CD4-positive, alpha-beta T cell treated with Interleukin-1 beta for 1 hour (primary cell): ENCODE data around the gene HPN.

ENCODE experiments used
- DNase-seq, 2 donors: peaks; one replicate each; pipeline ENCODE4 v3.0.0-alpha.2; 2020 to 2022

Gene HPN

DNA sequence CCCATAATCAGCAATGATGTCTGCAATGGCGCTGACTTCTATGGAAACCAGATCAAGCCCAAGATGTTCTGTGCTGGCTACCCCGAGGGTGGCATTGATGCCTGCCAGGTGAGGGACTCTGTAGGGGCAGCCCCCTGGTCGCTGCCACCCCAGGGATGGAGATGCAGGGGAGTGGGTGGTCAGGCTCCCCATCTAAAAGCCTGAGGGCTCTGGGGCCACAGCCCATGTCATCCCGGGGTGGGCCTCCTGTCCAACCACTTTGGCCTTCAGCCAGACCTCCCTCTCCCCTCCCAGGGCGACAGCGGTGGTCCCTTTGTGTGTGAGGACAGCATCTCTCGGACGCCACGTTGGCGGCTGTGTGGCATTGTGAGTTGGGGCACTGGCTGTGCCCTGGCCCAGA is 24.1 kb downstream of the HPN start:
- DNase-seq: no peak

DNA sequence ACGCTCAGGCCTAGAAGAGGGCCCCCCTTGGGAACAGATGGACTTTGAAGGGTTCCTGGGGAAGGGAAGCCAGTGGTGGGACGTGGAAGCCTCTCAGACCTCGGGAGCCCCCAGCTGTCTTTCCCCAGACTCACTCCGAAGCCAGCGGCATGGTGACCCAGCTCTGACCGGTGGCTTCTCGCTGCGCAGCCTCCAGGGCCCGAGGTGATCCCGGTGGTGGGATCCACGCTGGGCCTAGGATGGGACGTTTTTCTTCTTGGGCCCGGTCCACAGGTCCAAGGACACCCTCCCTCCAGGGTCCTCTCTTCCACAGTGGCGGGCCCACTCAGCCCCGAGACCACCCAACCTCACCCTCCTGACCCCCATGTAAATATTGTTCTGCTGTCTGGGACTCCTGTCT is 24.6 kb downstream of the HPN start:
- DNase-seq: no peak

- DNase-seq: peak; percentile 86 to 87
Measured at GRCh38 chr19:35066691-35067563, 25.4 kb downstream of the HPN start.

- DNase-seq: no peak
Measured at GRCh38 chr19:35068941-35069634, 27.6 kb downstream of the HPN start.

DNA sequence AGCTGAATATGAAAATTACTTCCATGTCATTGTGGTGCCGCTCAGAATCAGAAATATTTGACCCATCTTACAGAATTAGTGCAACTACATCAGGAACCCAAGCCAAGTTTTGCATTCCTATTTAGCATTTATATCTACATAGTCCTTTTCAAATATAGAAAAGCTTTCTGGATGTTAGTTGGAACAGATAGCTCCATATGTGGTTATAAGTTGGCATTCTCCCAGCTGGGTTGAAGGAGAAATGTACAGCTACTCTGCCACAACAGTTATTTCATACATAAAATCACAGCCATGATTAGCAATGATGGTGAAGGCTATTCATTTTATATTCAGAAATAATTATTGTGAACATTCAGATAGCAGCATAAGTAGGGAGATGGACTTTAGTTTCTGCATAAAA is 28.2 kb downstream of the HPN start:
- DNase-seq: no peak

DNA sequence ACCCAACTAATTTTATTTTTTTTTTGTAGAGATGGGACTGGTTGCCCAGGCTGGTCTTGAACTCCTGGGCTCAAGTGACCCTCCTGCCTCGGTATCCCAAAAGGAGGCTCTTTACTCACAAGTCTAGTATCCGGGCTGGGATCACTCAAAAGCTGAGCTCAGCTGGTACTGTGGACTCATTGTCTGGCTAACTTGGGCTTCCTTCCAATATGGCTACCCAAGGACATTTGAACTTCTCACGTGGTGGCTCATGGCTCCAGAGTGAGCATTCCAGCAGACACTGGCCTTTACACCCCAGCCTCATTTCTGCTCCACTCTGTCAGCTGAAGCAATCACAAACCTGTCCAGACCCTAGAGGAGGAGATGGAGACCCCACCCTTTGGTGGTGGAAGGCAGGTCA is 28.9 kb downstream of the HPN start:
- no peak for DNase-seq

DNA sequence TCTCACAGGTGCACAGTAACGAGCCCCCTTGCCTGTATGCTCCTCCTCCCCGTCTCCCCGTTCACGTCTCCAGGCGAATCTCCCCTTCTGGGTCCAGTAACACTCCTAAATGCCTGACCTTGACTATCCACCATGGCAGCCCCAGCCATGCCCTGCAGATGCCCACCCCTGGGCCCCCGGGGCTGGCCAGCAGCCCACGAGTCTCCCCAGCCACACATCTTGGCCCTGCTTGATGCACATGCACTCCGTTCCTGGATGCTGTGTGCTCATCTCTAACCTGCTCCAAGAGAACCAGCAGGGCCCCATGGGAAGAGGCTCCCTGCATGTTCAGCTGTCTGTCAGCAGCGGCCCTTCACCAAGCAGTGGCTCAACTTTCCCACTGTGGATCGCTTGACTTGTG is 32.0 kb downstream of the HPN start:
- DNase-seq: no peak

- no peak for DNase-seq
Measured at GRCh38 chr19:35073941-35074340, 32.4 kb downstream of the HPN start.

- DNase-seq: no peak
Measured at GRCh38 chr19:35074426-35075201, 33.1 kb downstream of the HPN start.

- DNase-seq: no peak
Measured at GRCh38 chr19:35075202-35076025, 33.9 kb downstream of the HPN start.

DNA sequence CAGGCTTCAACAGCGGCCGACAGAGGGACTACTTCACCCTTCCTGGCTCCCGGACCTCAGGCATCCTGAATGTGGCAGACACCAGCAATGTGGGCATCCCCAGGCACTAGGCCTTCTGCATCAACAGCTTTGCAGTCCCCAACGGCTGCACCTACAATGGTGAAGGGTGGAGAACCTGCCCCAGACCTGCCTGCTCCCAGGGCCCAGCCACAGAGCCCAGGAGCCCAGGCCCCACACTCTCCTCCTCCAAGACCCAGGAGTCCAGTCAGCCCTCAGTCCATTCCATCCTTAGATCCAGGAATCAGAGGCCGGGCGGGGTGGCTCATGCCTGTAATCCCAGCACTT is 34.5 kb downstream of the HPN start:
- no peak for DNase-seq

DNA sequence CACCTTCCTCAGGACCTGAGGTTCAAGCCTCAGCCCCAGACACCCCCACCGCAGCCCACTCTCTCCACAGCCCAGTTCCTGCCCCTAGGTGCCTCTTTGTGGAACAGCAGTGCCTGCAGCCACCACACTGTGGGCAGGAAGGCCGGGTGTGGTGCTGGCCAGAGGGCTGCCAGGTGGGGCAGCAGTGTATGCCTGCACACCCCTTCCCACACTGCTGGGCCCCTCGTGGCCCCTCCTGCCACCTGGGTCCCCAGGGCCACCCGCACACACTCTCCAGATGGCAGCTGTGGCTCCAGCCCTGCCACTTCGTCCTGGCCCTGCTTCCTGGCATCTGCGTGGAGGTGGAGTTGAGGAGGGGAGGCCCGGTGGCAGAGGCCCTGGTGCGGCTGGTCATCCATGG is 35.1 kb downstream of the HPN start:
- no peak for DNase-seq

- DNase-seq: no peak
Measured at GRCh38 chr19:35077411-35078223, 36.1 kb downstream of the HPN start.

- no peak for DNase-seq
Measured at GRCh38 chr19:35079826-35080225, 38.3 kb downstream of the HPN start.

- no peak for DNase-seq
Measured at GRCh38 chr19:35080613-35081170, 39.2 kb downstream of the HPN start.

DNA sequence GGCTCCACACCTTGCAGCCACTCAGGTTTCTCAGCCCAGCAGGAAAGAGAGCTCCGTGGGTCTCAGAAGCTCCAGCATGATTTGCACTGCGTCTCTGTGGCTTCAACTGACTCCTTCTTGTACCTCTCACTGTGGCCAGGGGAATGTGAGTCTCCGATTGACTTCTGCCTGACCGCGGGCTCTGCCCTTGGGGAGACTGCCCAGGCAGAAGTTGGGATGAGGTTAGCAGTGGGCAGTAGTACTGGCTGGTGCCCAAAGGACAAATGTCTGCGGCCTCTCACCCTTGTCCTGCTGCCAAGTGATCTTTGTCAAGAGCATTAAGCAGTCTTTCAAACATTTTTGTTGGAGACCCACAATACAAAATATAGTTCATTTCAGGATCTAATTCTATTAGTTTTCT is 39.7 kb downstream of the HPN start:
- no peak for DNase-seq

- DNase-seq: no peak
Measured at GRCh38 chr19:35083691-35084508, 42.4 kb downstream of the HPN start.

GRCh38 chr19:35084509-35084762 is 42.9 kb downstream of the HPN start:
- DNase-seq: no peak

DNA sequence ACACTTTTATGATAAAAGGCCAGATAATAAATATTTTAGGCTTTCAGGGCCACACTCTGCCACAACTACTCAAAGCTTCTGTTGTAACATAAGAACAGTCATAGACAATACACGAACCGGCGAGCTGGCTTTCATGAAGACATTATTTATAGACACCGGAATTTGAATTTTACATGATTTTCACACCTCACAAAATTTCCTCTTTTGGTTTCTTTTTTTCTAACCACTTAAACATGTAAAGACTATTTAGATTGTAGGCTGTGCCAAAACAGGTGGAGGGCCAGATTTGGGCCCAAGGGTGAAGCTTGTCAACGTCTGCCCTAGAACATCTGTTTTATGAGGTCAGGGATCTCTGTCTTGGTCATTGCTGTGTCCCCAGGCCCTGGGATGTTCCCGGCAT is 44.4 kb downstream of the HPN start:
- DNase-seq: peak; percentile 4 to 13

- no peak for DNase-seq
Measured at GRCh38 chr19:35086455-35086854, 44.9 kb downstream of the HPN start.

- DNase-seq: no peak
Measured at GRCh38 chr19:35087393-35087792, 45.9 kb downstream of the HPN start.
